Brain pericyte (primary cell): ENCODE measurements around the gene DYNLT1.
"Not testable (repeated sequence)": the region's sequence is repeated elsewhere in the genome, so short reads cannot be mapped to it uniquely, and the experiment has no call there.

Source experiments
- DNase-seq: peaks from one replicate; pipeline ENCODE4 v3.0.0-alpha.2; 2012; ENCODE audit warnings: low read depth, low spot score

DYNLT1 gene

DNA sequence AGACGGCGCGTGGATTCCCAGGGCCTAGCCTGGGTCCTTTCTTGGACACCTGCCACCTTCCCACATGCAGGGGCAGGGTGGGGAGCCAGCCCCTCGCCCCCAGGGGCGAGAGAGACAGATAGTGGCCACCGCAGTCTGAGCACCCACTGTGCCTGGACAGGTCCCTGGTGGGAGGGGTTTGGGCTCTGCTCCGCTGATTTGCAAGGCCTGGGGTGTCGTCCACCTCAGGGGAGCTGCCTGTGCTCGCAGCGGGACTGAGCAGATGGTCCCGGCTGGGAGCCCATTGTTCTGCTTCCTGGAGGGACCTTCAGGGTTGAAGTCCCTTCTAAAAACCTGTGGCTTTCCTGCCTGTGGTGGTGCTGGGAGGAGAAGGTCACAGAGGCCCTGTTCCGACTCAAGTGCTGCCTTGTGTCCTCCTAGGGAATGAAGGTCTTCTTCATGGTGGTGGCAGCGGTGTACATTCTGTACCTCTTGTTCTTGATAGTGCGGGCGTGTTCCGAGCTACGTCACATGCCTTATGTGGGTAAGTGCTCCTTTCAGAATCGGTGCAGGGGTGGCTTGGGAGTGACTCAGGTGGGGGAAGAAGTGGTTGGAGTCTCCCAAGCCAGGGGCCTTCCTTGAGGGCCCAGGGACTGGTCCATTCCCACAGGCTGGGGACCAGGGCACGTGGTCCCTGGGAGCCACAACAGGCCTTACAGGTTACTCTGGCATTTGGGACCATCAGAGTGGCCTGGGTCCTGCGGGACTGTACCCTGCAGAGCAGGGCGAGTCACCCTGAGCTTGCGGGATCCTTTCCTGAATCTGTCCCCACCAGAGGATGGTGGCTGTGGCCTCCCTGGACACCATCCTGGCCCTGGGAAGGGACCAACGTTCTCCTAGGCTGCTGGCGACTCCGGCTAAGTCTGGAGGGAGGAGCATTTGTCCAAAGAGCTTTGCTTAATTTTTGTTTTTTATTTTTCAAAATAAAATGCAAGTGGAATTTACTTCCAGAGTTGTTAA lies 19.6 kb downstream of the DYNLT1 start:
- no peak for DNase-seq

DNA sequence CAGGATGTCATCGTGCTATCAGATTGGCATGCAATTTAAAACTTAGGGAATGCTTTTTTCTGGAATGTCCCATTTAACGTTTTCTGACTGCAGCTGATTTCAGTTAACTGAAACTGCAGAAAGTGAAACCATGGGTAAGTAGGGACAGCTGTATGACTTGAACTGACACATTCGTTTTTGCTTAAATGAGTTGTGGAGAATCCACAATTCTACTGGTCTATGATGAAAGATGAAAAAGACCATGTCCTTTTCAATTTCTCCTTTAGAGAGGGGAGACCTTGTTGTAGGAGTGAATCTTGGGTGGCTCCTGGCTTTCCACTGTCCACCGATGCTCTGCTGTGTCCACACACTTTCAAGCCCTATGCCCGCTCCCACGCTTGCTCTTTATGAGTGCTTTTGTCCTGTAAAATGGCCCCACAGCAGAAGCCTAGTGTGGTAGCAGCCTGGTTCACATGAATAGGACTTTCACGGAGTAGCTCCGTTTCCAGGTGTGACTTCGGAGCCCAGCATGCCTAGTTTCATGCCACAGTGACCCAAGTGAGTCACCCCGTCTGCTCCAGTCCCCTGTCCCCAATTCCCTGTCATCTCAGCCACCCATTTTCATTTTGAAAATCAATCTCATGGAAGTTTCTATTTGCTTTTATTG lies 21.9 kb downstream of the DYNLT1 start:
- DNase-seq = no peak

DNA sequence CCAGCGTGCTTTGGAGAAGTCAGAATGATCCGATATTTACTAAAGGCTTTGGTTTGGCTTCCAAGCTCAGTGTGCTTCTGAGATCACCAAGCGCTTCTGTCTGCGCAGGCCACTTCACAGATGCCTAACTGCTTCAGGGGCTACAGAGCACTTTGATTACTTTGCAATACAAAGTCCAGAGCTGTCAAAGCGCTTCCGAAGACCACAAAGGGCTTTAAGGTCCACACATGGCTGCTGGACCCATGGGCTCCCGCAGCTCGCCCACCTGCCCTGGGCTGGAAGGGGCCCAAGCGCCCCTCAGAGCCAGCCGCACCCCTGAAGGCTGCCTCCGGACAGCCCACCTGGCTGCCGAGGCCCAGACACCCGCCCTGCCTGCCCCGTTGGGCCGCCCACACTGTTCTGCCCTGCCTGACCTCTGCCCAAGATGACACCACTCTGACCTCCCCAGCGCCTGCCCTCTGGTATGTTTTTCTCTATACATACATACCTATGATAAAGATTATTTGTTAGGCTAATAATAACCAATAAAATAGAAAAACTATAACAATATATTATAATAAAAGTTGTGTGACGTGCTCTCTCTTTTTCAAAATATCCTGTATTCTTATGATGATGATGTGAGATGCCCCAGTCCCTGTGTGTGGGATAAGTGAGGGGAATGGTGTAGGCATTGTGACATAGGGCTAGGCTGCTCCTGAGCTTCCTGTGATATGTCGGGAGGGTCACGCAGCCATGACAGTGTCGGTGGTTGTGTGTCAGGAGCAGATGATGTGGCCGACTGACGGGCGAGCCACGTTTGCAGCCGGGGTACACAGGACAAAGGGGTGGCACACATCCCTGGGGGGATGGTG lies 22.6 kb downstream of the DYNLT1 start:
- DNase-seq = no peak

DNA sequence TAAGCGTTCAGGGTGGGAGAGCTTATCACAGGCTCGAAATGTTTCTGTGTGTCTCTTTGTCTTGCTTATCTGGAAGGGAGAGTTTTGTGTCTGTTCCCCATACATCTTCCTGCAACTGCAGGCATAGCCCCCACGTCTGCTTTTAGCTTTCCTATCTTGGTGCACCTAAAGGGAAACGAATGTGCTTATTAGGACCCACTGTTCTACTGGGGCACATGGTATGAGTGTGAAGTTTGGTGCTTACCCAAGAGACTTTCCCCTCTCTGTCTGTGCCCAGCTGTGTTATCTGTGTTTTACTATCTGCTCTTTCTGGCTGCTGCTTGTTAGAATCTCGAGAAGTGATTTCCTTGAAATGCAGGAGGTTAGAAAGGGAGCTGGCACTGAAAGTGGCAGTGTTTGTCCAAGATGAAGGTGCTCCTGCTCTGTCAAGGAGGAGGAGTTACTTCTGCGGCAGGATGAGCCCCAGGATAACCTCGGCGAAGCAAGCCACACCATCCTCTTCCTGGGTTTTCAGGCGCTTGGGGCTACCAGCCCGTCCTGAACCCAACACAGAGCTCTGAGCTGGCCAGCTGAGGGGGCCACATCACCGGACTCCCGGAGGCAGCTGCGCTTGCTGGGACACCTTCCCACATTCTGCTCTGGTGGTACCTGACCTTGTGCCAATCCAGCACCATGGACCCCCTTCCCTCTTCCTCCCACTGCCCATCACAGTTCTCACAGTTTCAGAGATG lies 23.4 kb downstream of the DYNLT1 start:
- no peak for DNase-seq

GRCh38 chr6:158619922-158620801 lies 24.4 kb downstream of the DYNLT1 start:
- DNase-seq = no peak

- not testable (repeated sequence) for DNase-seq
These were observed 26.3 kb downstream of the DYNLT1 start for GRCh38 chr6:158618289-158618688.

DNA sequence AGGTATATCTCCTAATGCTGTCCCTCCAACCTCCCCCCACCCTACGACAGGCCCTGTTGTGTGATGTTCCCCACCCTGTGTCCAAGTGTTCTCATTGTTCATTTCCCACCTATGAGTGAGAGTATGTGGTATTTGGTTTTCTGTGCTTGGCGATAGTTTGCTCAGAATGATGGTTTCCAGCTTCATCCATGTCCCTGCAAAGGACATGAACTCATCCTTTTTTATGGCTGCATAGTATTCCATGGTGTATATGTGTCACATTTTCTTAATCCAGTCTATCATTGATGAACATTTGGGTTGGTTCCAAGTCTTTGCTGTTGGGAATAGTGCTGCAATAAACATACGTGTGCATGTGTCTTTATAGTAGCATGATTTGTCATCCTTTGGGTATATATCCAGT lies 29.9 kb downstream of the DYNLT1 start:
- DNase-seq = not testable (repeated sequence)

GRCh38 chr6:158611541-158612370 lies 32.8 kb downstream of the DYNLT1 start:
- no peak for DNase-seq

- no peak for DNase-seq
These were observed 33.5 kb downstream of the DYNLT1 start for GRCh38 chr6:158611039-158611438.

DNA sequence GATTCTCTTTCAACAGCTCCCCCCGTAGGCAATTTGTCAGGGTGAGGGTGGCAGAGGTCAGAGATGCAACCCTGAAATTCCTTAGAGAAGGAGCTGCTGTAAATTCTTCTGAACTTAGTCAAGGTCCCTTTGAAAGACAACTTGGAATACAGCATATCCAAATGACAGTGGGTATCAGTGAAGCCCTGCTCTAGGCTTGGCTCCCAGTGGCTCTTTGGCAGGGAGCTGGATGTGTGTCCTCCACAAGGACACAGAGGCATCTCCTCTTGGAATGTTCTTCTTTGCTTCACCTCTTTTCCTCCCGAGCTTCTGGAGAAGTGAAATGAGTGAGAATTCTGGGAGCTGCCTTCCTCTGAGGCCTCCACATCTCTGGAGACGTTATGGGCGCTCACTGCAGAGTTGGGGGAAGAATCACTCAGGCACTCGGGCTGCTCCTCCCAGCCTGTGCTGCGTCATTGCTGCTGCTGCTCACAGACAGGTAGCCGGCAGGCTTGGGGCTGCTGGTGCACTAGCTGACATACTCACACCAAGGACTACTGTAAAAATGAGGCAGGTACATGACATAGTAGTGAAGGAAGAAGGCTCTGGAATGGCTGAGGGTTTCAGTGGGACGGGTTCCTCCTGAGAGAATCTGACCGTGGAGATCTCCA lies 34.1 kb downstream of the DYNLT1 start:
- DNase-seq = no peak

- no peak for DNase-seq
These were observed 34.9 kb downstream of the DYNLT1 start for GRCh38 chr6:158609455-158610155.

- DNase-seq = no peak
These were observed 36.3 kb downstream of the DYNLT1 start for GRCh38 chr6:158608221-158608620.

- no peak for DNase-seq
These were observed 37.0 kb downstream of the DYNLT1 start for GRCh38 chr6:158607411-158608170.

- DNase-seq = no peak
These were observed 37.6 kb downstream of the DYNLT1 start for GRCh38 chr6:158606935-158607334.

DNA sequence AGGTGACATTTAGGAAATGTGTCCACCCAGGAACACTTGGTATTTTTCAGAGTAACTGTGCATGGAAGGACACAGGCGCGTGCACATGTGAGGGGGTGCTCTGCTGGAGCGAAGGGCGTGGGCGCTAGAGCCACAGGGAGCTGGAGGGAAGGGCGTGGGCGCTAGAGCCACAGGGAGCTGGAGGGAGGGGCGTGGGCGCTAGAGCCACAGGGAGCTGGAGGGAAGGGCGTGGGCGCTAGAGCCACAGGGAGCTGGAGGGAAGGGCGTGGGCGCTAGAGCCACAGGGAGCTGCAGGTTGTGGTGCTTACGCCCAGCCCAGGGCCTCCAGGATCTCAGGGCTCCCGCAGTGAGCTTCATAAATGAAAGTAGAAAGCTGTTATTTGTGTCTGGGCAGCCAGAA lies 38.5 kb downstream of the DYNLT1 start:
- not testable (repeated sequence) for DNase-seq

DNA sequence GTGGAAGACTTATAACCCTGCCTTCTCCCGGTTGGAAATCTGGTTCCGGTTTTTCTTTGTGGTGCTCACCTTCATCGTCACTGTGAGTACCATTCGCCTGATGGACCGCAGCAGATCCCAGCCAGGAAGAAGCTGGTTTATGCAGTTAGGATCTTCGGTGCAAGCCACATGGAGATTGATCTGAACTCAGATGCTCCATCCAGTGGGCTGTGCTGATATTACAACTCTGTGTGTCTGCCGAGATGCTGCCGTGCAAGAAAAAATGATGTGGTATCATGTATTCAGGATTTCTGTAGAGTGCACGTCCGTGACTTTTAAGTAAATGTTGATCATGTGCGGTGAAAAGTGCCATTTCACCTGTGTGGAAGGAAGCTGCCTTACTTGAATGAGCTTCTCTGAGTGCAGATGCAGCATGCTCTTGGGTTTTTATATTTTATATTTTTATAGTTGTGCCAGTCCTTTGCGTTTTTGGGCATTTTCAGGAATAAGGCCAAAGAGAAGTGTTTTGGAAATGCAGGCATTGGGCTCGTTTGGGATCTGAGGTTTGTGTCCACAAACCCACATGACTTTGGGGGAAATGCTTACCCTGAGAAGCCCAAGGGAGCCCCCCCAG lies 39.2 kb downstream of the DYNLT1 start:
- peak; percentile 27 for DNase-seq

DNA sequence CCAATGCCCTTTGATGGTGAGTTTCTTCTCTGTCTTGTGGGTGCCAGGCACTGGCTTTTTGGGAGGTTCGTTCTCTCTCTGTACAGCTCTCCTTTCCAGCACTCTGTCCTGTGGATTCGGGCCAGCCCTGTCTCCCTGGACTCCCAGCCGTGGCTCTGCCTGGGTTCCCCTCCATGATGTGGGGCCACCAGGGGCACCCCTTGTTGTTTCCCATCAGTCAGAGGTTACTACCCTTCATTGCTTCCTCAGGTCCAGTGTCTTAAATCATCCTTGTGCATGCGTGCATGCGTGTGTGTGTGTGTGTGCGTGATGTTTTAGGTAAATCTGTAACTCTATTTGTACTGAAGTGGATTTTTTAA lies 40.5 kb downstream of the DYNLT1 start:
- DNase-seq = no peak
